Large intestine (tissue), 3 donors: ENCODE results near the gene CFTR. TPM values are rescaled to one million over a fixed set of nuclear protein-coding genes. Genes with fewer than 3 reads are reported as not detected.
A peak's percentile ranks its signal among the peaks of the same experiment; 100 is the strongest.

Source experiments
- DNase-seq, 2 donors: peaks; one replicate each; pipeline versions ENCODE4 v3.0.0 to v3.0.0-alpha.2; 2013
- H3K27ac ChIP-seq: one replicate; pipeline ENCODE4 v1.5.1; 2013; ENCODE audit warnings: low read length
- H3K27me3 ChIP-seq: 2 replicates; pipeline ENCODE4 v1.6.1; 2013; ENCODE audit warnings: low read length; ENCODE audit not compliant: control insufficient read depth, insufficient read depth
- H3K36me3 ChIP-seq: 2 replicates; pipeline ENCODE4 v1.6.1; 2013; ENCODE audit warnings: low read length; ENCODE audit not compliant: control insufficient read depth, insufficient read depth
- H3K4me1 ChIP-seq: one replicate; pipeline ENCODE4 v1.6.1; 2013; ENCODE audit warnings: low read length; ENCODE audit not compliant: control insufficient read depth, insufficient read depth
- H3K4me3 ChIP-seq: one replicate; pipeline ENCODE4 v1.5.1; 2013; ENCODE audit warnings: low read length
- H3K9me3 ChIP-seq: one replicate; pipeline ENCODE4 v1.6.1; 2013; ENCODE audit warnings: mild to moderate bottlenecking, low read depth, low read length, moderate library complexity; ENCODE audit not compliant: control insufficient read depth
- WGBS: methylation state at CpG from one replicate; pipeline ENCODE4 v1.1.5; 2013; ENCODE audit warnings: low lambda C conversion rate; ENCODE audit not compliant: insufficient coverage; 5-methylcytosine and 5-hydroxymethylcytosine counted together
- polyA plus RNA-seq: library from polyadenylated mRNA; unstranded; fragments of 120-200 nt; gene quantifications from one replicate; pipeline ENCODE4 v1.2.1, GENCODE V29; 2013

Gene CFTR
- polyA plus RNA-seq, 1 donor, result 53.1 TPM

DNA sequence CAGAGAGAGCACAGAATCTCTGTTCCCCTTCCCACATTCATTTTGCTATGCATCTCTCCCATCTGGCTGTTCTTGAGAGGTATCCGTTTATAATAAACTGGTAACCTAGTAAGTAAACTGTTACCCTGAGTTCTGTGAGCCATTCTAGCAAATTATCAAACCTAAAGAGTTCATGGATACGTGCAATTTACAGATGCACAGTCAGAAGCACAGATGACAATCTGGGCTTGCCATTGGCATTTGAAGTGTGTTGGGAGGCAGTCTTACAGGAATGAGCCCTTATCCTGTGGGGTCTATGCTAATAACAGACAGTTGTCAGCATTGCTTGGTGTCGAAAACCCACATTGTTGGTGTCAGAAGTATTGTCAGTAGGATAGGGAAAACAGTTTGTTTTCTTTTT, 151.8 kb downstream of the CFTR start:
- no peaks in the 10 kb centered on the region for H3K4me1 ChIP-seq
- no peak overlapping the region for H3K27ac ChIP-seq
- H3K36me3 ChIP-seq, result peaks cover 12% of the 10 kb centered on the region
- no peak for DNase-seq
- no peak overlapping the region for H3K4me3 ChIP-seq
- WGBS, result 76% methylated on average over 2 of the region's 3 CpGs
- H3K27me3 ChIP-seq, result no peaks in the 10 kb centered on the region
- no peaks in the 10 kb centered on the region for H3K9me3 ChIP-seq

DNA sequence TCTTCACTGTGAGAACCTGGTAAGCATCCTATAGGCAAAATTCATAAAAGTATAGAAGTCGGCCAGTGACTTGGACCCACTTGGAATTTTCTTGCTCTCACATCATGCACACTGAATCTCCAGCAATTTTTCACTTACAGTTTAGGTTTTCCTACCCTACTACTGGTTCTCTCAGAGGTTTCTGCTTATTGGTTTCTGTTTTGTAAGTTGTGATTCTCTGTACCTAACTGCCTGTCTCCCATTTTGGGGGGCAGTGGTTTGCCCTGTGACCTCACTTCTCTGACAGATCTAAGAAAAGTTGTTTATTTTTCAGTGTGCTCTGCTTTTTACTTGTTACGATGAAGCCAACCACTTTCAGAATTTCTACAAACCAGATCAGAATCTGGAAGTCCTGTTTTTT, 158.1 kb downstream of the CFTR start:
- H3K9me3 ChIP-seq, result no peaks in the 10 kb centered on the region
- no peaks in the 10 kb centered on the region for H3K36me3 ChIP-seq
- DNase-seq, result no peak
- H3K27ac ChIP-seq, result no peak overlapping the region
- no peaks in the 10 kb centered on the region for H3K27me3 ChIP-seq
- 100% methylated on average over 1 of the region's 2 CpGs for WGBS
- no peak overlapping the region for H3K4me3 ChIP-seq
- no peaks in the 10 kb centered on the region for H3K4me1 ChIP-seq

DNA sequence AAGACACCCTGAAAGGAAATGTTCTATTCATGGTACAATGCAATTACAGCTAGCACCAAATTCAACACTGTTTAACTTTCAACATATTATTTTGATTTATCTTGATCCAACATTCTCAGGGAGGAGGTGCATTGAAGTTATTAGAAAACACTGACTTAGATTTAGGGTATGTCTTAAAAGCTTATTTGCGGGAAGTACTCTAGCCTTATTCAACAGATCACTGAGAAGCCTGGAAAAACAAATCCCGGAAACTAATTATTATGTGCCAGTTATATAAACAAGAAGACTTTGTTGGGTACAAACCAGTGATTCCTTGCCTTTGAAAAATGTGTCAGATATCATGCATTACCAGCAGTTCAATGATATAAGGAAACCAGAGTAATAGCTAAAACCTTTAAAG, 160.1 kb downstream of the CFTR start:
- H3K36me3 ChIP-seq, result no peaks in the 10 kb centered on the region
- DNase-seq, result no peak
- H3K4me3 ChIP-seq, result no peak overlapping the region
- H3K4me1 ChIP-seq, result no peaks in the 10 kb centered on the region
- H3K27me3 ChIP-seq, result no peaks in the 10 kb centered on the region
- 100% methylated on average over 1 of the region's 2 CpGs for WGBS
- no peaks in the 10 kb centered on the region for H3K9me3 ChIP-seq
- H3K27ac ChIP-seq, result no peak overlapping the region

DNA sequence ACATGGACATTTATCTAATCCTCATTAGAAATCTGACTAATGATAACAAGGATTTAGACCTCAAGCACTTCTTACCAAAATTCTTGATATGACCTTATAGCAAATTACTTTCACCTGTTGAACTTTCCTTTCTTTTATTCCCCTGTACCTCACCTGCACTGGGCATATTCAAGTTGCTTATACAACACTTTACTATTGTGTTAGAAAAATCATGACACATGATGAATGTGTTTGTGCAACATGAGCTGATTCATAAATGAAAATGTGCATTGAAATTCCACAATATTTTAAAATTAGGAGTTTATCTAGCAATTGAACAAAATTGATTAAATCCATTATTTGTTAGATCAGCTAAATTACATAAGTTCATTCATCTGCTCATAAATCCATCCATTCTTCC, 160.6 kb downstream of the CFTR start:
- H3K4me3 ChIP-seq, result no peak overlapping the region
- H3K4me1 ChIP-seq, result no peaks in the 10 kb centered on the region
- no peak overlapping the region for H3K27ac ChIP-seq
- no peak for DNase-seq
- H3K36me3 ChIP-seq, result no peaks in the 10 kb centered on the region
- H3K9me3 ChIP-seq, result no peaks in the 10 kb centered on the region
- no peaks in the 10 kb centered on the region for H3K27me3 ChIP-seq

DNA sequence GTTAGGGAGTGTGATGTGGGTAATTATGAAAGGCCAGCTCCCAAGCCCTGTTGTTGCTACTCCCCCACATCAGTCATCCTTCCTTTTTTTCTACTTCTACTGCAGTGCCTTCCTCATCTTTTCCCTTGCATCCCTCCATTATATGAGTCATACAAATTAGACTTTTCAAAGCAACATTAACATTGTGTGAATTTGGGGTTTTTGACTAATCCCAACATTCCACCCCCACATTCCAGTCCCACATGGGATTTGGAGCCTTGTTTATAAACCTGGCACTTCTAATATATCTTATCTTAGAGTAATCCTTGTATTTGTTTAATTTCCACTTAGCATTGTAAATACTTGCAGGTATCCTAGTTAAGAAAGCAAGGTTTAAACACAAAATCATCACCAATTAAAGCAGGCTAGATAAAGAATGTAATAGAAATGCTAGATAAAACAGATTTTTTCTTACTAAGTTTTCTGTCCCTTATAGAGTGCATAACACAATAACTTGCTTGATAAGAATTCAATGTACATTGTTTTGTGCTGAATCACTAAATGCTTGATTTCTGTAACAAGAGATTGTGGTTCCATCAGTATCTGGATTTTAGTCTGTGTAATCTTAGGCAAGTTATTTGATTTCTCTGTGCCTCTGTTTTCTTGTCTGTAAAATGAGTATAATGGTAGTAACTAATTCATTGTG, 165.8 kb downstream of the CFTR start:
- no peaks in the 10 kb centered on the region for H3K4me1 ChIP-seq
- no peak overlapping the region for H3K27ac ChIP-seq
- DNase-seq, result no peak
- no peaks in the 10 kb centered on the region for H3K9me3 ChIP-seq
- H3K27me3 ChIP-seq, result no peaks in the 10 kb centered on the region
- H3K4me3 ChIP-seq, result no peak overlapping the region
- H3K36me3 ChIP-seq, result peaks cover 4% of the 10 kb centered on the region

DNA sequence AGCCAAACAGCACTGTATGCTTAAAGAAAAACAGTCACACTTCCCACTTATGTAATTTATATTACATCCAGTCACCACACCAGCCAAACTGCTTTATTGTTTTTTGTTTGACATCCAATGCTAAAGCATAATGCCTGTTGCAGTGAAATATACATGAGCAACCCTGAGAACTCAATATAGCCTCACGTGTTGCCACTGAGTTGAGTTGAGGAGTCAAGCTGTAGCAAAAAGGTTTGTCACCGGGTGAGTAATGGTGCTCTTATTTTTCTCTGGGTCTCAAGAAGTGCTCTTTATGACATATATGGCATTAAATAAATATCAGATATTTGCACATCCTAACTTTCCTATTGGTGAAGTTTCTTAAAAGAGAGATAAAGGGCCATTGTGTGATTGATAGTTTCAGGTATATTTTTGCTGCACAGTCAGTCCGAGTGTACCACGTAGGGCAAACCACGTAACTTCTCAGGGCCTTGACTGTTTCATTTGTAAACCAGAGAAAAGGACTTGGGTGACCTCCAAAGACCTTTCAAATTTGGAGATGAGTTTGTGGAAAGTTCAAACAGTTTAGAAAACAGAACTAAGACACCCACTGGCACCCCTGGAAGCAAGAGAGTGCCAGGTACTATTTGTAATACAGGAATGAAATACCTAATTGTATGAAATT, 168.5 kb downstream of the CFTR start:
- Histone ChIP-seq H3K4me1 (peaks cover 6% of the 10 kb centered on the region), H3K27me3 (no peaks in the 10 kb centered on the region), H3K36me3 (peaks cover 8% of the 10 kb centered on the region), H3K4me3 (no peak overlapping the region), H3K27ac (no peak overlapping the region), H3K9me3 (no peaks in the 10 kb centered on the region)
- no peak for DNase-seq
- WGBS, result no CpG with 5 or more reads among the region's 5 CpGs

DNA sequence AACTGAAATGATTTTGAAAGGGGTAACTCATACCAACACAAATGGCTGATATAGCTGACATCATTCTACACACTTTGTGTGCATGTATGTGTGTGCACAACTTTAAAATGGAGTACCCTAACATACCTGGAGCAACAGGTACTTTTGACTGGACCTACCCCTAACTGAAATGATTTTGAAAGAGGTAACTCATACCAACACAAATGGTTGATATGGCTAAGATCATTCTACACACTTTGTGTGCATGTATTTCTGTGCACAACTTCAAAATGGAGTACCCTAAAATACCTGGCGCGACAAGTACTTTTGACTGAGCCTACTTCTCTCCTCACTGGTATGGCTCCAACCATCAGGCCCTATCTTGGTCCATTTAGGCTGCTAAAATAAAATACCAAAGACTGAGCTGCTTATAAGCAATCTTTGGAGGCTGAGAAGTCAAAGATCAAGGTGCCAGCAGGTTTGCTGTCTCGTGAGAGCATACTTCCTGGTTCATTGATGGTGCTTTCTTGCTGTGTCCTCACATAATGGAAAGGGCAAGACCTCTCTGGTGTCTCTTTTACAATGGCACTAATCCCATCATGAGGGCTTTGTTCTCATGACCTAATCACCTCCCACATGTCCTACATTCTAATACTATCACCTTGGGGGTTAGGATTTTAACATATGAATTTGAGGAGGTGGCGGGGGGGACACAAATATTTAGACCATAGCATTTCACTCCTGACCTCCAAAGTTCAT, 173.3 kb downstream of the CFTR start:
- Histone ChIP-seq H3K27ac (peak overlapping the region; percentile 42), H3K4me3 (no peak overlapping the region), H3K9me3 (no peaks in the 10 kb centered on the region), H3K27me3 (no peaks in the 10 kb centered on the region), H3K4me1 (peaks cover 26% of the 10 kb centered on the region), H3K36me3 (peaks cover 17% of the 10 kb centered on the region)
- WGBS, result 40% methylated on average over 1 of the region's 4 CpGs
- DNase-seq, result peak; percentile 45 to 67

DNA sequence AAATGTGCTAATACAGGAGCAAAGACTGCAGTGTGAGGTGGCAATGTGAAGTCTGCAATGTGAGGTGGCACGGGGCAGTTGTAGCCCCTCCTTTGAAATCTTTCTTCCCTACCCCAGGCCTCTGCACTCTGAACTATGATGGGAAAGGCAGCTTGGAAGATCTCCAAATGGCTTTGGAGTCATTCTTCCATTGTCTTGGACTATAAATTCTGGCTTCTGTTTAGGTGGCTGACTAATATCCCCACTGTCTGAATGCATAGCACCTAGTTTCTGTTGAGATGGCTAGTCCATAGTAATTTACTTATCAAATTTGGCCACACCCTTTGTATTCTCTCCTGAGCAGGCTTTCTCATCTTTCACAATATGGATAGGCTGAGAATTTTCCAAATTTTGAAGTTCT, 175.0 kb downstream of the CFTR start:
- no peaks in the 10 kb centered on the region for H3K9me3 ChIP-seq
- H3K27ac ChIP-seq, result no peak overlapping the region
- no peak overlapping the region for H3K4me3 ChIP-seq
- H3K36me3 ChIP-seq, result peaks cover 19% of the 10 kb centered on the region
- H3K27me3 ChIP-seq, result no peaks in the 10 kb centered on the region
- WGBS, result no CpG with 5 or more reads among the region's 1 CpG
- H3K4me1 ChIP-seq, result peaks cover 26% of the 10 kb centered on the region
- no peak for DNase-seq

DNA sequence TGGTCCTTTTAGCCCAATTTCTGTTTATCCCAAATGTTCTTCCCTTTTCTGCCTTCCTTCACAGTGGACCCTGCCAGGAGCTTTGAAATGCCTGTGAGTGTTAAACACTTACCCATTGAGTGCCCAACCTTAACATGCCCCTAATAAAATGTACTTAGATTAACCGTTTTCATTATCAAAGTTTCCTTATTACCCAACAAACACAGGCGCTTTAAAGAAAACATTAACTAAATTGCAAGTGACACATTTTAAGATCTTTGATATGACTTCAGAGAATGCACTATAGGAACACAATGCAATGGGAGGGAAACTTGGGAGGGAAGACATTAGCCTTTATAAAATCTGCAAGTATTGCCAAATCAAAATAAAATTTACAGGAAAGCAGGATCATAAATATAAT, 177.0 kb downstream of the CFTR start:
- WGBS, result no CpG with 5 or more reads among the region's 2 CpGs
- DNase-seq, result peak; percentile 35 to 75
- Histone ChIP-seq H3K27me3 (no peaks in the 10 kb centered on the region), H3K36me3 (peaks cover 19% of the 10 kb centered on the region), H3K27ac (peak overlapping the region; percentile 55), H3K4me3 (no peak overlapping the region), H3K4me1 (peaks cover 28% of the 10 kb centered on the region), H3K9me3 (no peaks in the 10 kb centered on the region)

DNA sequence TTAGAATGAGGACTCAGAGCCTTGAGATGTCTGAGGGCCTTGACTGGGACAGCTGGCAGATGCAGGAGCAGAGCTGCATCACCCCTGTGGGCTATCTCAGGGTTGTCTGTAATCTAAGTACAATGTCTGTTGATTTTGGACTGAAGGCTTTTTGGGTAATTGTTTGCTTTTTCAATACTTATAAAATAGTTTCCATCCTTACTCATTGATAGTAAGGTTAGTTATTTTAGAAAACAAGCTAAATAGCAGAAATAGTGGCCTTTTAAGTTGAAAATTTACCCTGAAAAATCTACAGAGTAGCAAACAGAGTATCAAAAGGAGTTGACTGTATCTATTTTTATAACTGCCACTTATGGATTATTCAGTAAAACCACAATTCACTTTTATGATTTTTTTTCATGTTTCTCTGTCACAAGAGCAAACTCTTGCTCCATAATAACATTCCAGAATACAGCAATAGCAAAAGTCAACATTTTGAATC, 179.7 kb downstream of the CFTR start:
- no peak overlapping the region for H3K27ac ChIP-seq
- H3K4me3 ChIP-seq, result no peak overlapping the region
- no peaks in the 10 kb centered on the region for H3K27me3 ChIP-seq
- H3K9me3 ChIP-seq, result no peaks in the 10 kb centered on the region
- DNase-seq, result no peak
- peaks cover 5% of the 10 kb centered on the region for H3K36me3 ChIP-seq
- H3K4me1 ChIP-seq, result peaks cover 15% of the 10 kb centered on the region
